Astrocyte of the cerebellum (primary cell): ENCODE results near the gene COMT.
"Not testable (repeated sequence)": the region's sequence is repeated elsewhere in the genome, so short reads cannot be mapped to it uniquely, and the experiment has no call there.

Source experiments
- DNase-seq: peaks from one replicate; pipeline ENCODE4 v3.0.0-alpha.2; 2011; ENCODE audit warnings: low read depth
- H3K4me3 ChIP-seq: 2 replicates; pipeline ENCODE4 v1.5.1; 2011; ENCODE audit warnings: mild to moderate bottlenecking, low read depth, low read length, moderate library complexity
- CTCF ChIP-seq: IDR thresholded peaks from 2 replicates; pipeline ENCODE4 v1.5.1; 2012; ENCODE audit warnings: low read length, low read depth, moderate library complexity, mild to moderate bottlenecking; ENCODE audit errors: missing control alignments
- in situ Hi-C: cut with HindIII; loops from 2 replicates; pipeline ENCODE4 v1.10.0; 2017; ENCODE audit warnings: low sequenced_read_pairs

COMT gene

GRCh38 chr22:19903031-19903430 is 38.5 kb upstream of the COMT start:
- in situ Hi-C loops, result no loop called here
- TF ChIP-seq CTCF, result no peak

GRCh38 chr22:19903513-19903912 is 38.1 kb upstream of the COMT start:
- no peak for DNase-seq
- no peak for TF ChIP-seq CTCF
- no peak overlapping the region for H3K4me3 ChIP-seq
- in situ Hi-C loops, result no loop called here

More at GRCh38 chr22:19903031-19903430, 38.5 kb upstream of the COMT start:
- no peak overlapping the region for H3K4me3 ChIP-seq
- no peak for DNase-seq

GRCh38 chr22:19904174-19904856 is 37.3 kb upstream of the COMT start:
- TF ChIP-seq CTCF, result no peak
- no peak overlapping the region for H3K4me3 ChIP-seq
- in situ Hi-C loops, result no loop called here
- DNase-seq, result no peak

- H3K4me3 ChIP-seq, result no peak overlapping the region
- no peak for DNase-seq
- in situ Hi-C loops, result no loop called here
- no peak for TF ChIP-seq CTCF
These were observed 36.6 kb upstream of the COMT start for GRCh38 chr22:19904935-19905334.

- no peak for DNase-seq
- no peak for TF ChIP-seq CTCF
- in situ Hi-C loops, result no loop called here
- no peak overlapping the region for H3K4me3 ChIP-seq
These were observed 36.0 kb upstream of the COMT start for GRCh38 chr22:19905347-19906276.

- H3K4me3 ChIP-seq, DNase-seq, in situ Hi-C loops: not testable (repeated sequence)
These were observed 34.7 kb upstream of the COMT start for GRCh38 chr22:19906864-19907263.

GRCh38 chr22:19907902-19908301 is 33.7 kb upstream of the COMT start:
- H3K4me3 ChIP-seq, DNase-seq, in situ Hi-C loops: not testable (repeated sequence)
